ENCODE data around the gene ELMOD1.

Gene ELMOD1

DNA sequence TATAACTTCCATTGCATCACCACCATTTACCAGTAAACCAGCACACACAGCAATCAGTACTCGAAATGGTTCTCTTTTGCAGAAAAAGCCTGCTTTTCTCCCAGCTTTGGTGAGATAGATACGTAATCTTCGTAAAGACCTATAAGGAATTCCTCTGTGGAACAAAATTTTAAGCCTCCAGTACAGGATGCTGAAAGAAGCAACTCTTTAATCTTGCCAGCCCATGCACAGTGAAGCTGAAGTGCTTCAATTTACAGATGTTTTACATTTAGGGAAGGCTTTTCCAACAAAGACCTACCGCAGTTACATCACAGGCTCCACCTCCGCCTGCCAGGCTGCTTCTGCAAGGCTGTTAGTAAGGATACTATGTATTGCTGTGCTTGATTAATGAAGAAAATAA lies 1.9 kb downstream of the ELMOD1 start:
- ATAC-seq (replicated peaks) (no peak), DNase-seq (no peak)
- Mint-ChIP-seq H3K27ac (no peak overlapping the region), H3K27me3 (peaks cover 71 to 81% of the 10 kb centered on the region in 2 donors), H3K36me3 (ENCODE audit: insufficient read depth) (peaks cover 9% of the 10 kb centered on the region), H3K9me3 (no peaks in the 10 kb centered on the region), H3K4me1 (ENCODE audit: low read depth in 2 of 2) (peaks cover 22 to 26% of the 10 kb centered on the region in 2 donors), H3K4me3 (no peak overlapping the region)

DNA sequence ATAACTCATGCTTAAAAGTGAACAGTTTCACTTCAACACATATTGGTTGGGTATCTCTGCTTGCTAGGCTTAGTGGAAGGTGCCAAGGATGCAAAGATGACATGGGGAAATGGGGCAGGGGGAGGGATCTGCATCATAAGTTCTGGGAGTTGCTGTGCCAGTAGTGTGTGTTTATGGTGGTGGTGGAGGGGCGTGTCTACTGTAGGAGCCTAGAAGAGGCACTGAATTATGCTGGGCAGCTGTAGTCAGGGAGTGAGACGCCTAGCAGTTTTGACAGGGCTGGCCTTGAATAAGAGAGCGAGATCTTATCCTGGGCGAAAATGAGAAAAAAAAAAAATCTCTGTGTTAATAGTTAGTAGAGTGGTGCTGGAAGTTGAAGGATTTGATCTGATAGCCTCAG lies 3.0 kb downstream of the ELMOD1 start:
- DNase-seq (no peak), ATAC-seq (replicated peaks) (no peak)
- H3K27ac Mint-ChIP-seq: no peak overlapping the region
- H3K9me3 Mint-ChIP-seq: no peaks in the 10 kb centered on the region
- no peak overlapping the region for H3K4me3 Mint-ChIP-seq
- peaks cover 70 to 81% of the 10 kb centered on the region in 2 donors for H3K27me3 Mint-ChIP-seq
- peaks cover 22 to 26% of the 10 kb centered on the region in 2 donors for H3K4me1 Mint-ChIP-seq (ENCODE audit: low read depth in 2 of 2)
- H3K36me3 Mint-ChIP-seq (ENCODE audit: insufficient read depth): peaks cover 9% of the 10 kb centered on the region

DNA sequence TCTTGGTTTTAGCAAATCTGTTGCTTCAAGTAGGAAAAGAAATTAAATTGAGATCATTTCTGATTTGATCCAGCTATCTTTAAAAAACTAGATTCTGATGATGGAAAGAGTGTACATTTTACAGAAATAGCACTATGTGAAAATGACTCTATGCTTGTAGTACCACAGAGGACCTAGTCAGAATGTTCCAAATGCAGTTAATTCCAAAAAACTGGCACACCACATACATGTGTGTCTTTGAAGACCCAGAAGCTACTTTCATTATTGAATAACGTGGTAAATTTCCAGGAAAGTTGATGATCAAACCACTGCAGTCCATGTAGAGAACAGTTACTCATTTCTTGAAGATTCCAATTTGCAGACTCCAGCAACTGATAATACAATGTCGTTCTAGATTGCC lies 3.8 kb downstream of the ELMOD1 start:
- Mint-ChIP-seq H3K27ac (no peak overlapping the region), H3K36me3 (ENCODE audit: insufficient read depth) (peaks cover 9% of the 10 kb centered on the region), H3K9me3 (no peaks in the 10 kb centered on the region), H3K4me3 (no peak overlapping the region), H3K27me3 (peaks cover 64 to 79% of the 10 kb centered on the region in 2 donors), H3K4me1 (ENCODE audit: low read depth in 2 of 2) (peaks cover 22 to 24% of the 10 kb centered on the region in 2 donors)
- ATAC-seq (replicated peaks): no peak
- DNase-seq: no peak

DNA sequence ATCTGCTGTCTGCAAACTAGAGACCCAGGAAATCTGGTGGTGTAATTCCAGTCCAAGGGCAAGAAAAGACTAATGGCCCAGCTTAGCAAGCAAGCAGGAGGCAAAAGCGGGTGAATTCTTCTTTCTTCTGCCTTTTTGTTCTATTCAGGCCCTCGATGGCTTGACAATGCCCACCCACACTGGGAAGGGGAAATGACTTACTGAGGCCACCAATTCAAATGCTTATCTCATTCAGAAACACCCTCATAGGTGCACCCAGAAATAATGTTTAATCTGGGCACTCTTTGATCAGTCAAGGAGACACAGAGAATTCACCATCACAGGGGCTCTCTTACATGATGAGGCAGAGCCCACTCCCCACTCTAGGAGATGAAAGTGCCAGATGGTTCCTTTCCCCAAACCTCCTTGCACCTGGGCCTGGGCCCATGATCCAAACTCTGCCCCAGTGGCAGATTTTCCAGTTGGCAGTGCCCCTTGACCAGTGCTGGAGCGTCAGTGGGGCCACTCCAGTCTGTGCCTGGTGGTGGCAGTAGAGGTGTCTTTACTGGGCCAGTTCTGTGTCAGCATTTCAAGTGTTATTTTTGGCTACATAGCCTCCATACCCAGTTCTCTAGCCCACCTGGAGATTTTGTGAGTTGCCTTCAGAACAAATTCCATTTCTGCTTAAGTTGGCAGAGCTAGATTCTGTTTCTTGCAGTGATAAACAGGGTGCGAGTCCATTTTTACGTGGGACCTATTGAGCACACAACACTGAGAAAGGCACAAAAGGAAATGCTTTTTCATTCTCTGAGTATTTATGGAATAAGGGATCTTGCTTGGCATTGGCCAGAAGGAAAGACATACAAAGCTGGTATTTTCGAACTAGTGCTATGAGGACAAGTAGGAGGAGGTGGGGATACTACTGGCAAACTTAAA lies 7.5 kb downstream of the ELMOD1 start:
- peaks cover 59 to 63% of the 10 kb centered on the region in 2 donors for H3K27me3 Mint-ChIP-seq
- no peak overlapping the region for H3K27ac Mint-ChIP-seq
- H3K9me3 Mint-ChIP-seq: no peaks in the 10 kb centered on the region
- H3K4me3 Mint-ChIP-seq: no peak overlapping the region
- DNase-seq (no peak), ATAC-seq (replicated peaks) (no peak)
- peaks cover 0 to 2% of the 10 kb centered on the region in 2 donors for H3K4me1 Mint-ChIP-seq (ENCODE audit: low read depth in 2 of 2)
- no peaks in the 10 kb centered on the region for H3K36me3 Mint-ChIP-seq (ENCODE audit: insufficient read depth)

DNA sequence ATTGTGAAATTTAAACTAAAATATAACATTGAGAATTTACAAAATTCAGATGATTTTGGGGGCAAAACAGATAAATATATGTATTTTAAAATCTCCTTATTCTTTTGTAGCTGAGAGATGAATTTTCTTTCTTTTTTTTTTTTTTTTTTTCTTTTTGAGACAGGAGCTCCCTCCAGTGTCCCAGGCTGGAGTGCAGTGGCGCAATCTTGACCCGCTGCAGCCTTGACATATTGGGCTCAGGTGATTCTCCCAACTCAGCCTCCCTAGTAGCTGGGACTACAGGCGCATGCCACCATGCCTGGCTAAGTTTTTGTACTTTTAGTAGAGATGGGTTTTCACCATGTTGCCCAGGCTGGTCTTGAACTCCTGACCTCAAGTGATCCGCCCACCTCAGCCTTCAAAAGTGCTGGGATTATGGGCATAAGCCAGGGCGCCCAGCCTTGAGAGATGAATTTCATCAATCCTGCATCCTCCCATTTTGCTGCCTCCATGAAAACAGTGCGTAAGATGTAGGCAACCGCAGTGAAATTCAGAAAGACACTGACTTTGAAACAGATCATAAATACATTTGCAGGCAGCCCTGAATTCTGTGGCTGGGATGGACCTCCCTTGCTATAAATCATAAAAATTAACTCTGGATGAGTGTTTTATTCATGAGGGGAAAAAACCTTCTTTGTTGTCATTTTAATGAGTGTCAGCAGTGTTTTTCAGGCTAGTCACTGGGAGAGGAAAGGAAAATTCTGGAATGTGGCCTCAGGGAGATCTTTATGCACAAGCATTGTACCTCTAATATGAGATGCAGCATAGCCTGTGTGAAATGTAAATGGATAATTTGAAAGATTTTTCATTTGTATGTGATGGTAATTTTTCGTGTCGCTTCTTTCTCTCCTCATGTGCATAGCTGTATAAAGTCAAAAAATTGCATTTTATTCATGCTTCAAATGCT lies 14.4 kb downstream of the ELMOD1 start:
- DNase-seq (no peak), ATAC-seq (replicated peaks) (no peak)
- Mint-ChIP-seq H3K9me3 (no peaks in the 10 kb centered on the region), H3K4me1 (ENCODE audit: low read depth in 2 of 2) (no peaks in the 10 kb centered on the region), H3K36me3 (ENCODE audit: insufficient read depth) (no peaks in the 10 kb centered on the region), H3K27ac (no peak overlapping the region), H3K4me3 (no peak overlapping the region), H3K27me3 (peaks cover 74% of the 10 kb centered on the region in 2 donors)

DNA sequence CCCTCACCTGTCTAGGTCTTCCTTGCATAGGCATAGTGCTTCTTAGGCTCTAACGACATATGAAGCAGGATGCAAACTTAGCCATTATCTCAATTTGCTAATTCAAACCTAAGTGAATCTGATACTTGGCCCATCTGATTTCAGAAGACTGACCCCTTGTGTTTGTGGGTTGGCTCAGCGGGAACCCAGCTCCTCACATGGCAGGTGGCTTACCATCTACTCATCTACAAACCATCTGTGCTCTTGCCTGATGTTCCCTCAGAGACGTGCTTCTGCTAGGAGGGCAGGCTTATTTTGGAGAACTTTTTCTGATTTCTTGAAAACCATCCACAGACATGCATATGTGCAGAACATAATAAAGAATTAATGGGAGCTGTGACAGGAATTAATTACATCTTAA lies 15.2 kb downstream of the ELMOD1 start:
- H3K27ac Mint-ChIP-seq: no peak overlapping the region
- H3K4me1 Mint-ChIP-seq (ENCODE audit: low read depth in 2 of 2): no peaks in the 10 kb centered on the region
- ATAC-seq (replicated peaks) (no peak), DNase-seq (no peak)
- peaks cover 71 to 74% of the 10 kb centered on the region in 2 donors for H3K27me3 Mint-ChIP-seq
- H3K4me3 Mint-ChIP-seq: no peak overlapping the region
- no peaks in the 10 kb centered on the region for H3K36me3 Mint-ChIP-seq (ENCODE audit: insufficient read depth)
- H3K9me3 Mint-ChIP-seq: no peaks in the 10 kb centered on the region

DNA sequence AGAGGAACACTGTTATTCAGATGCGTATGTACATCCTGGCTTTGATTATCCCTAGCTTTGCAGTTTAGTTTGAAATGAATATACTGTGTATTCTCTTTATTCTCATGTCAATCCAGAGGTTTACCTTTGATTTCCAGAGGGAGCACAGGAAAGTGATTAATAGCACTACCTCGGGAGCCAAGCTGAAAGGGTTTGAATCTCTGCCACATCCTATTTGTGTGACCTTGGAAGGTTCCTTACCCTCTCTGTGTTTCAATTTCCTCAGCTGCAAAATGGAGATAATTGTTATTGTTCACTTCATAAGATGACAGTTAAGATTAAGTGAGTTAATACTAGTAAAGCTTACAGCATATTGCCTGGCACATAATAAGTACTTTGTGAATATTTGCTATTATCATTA lies 17.9 kb downstream of the ELMOD1 start:
- DNase-seq: no peak
- ATAC-seq (replicated peaks): no peak
- no peak overlapping the region for H3K4me3 Mint-ChIP-seq
- no peaks in the 10 kb centered on the region for H3K9me3 Mint-ChIP-seq
- peaks cover 51 to 52% of the 10 kb centered on the region in 2 donors for H3K27me3 Mint-ChIP-seq
- no peaks in the 10 kb centered on the region for H3K4me1 Mint-ChIP-seq (ENCODE audit: low read depth in 2 of 2)
- no peaks in the 10 kb centered on the region for H3K36me3 Mint-ChIP-seq (ENCODE audit: insufficient read depth)
- H3K27ac Mint-ChIP-seq: no peak overlapping the region

DNA sequence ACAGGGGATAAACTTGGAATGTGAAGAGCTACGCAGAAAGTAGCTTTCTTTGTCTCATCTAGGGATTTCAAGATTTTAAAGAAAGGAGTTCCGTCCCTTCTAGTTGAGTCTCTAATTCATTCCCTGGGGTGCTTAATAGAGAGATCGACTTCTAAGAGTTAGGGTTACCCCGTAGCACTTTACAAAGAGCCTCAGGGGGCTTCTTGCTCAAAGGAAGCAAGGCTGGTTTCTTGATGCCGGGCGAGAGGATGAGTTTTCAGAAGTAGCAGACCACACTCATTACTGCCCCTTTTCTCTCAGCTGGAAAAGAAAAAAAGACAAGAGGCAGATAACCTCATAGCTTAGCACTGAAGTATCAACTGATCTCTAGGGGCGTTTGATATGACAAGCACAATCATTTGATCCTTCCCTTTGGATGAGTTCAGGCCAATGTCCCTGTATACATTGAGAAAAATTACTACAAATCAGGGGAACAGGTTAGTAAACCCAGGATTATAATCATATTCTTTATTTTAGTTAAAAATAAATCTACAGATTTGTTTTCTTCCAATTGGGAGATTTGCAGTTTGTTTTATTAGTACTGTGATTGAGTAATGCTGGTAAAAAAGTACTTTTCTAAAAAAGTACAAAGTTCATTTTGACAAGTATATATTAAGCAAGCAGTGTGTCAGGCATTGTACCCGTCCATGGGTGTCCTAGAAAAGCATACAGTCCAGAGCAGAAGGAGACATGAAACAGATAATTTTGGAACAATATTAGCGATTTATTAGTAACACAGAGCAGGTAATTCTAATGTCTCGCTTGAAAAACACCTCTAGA lies 18.7 kb downstream of the ELMOD1 start:
- peaks cover 44% of the 10 kb centered on the region in 2 donors for H3K27me3 Mint-ChIP-seq

DNA sequence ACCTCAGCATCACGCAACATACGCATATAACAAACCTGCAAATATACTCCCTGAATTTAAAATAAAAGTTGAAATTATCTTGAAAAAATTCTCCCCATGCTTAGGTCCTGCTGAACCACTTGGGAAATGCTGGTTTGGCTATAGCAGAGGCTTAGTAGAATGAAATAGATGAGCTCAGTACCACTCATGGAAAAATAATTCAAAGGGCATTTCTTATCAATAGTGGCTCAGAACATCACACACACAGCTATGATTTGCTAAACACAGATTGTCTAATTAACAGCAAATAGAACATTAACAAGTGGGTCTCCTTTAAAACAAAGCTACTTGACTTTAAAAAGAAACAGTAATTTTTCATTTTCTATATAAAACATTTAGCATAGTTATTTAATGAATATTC lies 21.5 kb downstream of the ELMOD1 start:
- ATAC-seq (replicated peaks): no peak
- Mint-ChIP-seq H3K27ac (no peak overlapping the region), H3K4me1 (ENCODE audit: low read depth in 2 of 2) (no peaks in the 10 kb centered on the region), H3K9me3 (no peaks in the 10 kb centered on the region), H3K36me3 (ENCODE audit: insufficient read depth) (no peaks in the 10 kb centered on the region), H3K27me3 (peaks cover 30 to 39% of the 10 kb centered on the region in 2 donors), H3K4me3 (no peak overlapping the region)
- no peak for DNase-seq

More for the DNA sequence above, 18.7 kb downstream of the ELMOD1 start:
- DNase-seq (no peak), ATAC-seq (replicated peaks) (no peak)
- Mint-ChIP-seq H3K9me3 (no peaks in the 10 kb centered on the region), H3K4me1 (ENCODE audit: low read depth in 2 of 2) (no peaks in the 10 kb centered on the region), H3K27ac (no peak overlapping the region), H3K36me3 (ENCODE audit: insufficient read depth) (no peaks in the 10 kb centered on the region), H3K4me3 (no peak overlapping the region)

DNA sequence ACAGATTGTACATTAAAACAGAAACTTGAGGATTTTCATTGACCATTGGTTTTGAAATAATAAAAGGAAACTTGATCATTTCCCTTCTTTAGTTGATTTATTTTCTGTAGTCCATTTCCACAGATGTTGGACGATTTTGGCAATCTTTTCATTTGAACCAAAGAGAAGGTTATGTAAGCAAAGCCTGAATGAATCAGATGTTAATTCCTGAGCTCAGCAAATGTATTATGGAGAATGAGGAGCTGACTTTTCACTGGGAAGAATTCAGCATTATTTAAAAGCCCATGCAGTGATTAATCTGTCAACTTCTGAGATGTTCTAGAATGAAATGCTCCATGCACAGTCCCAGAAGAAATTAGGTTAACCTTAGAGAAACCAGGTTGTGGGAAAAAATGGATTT lies 29.0 kb downstream of the ELMOD1 start:
- ATAC-seq (replicated peaks) (no peak), DNase-seq (no peak)
- H3K36me3 Mint-ChIP-seq (ENCODE audit: insufficient read depth): no peaks in the 10 kb centered on the region
- no peak overlapping the region for H3K27ac Mint-ChIP-seq
- no peaks in the 10 kb centered on the region for H3K4me1 Mint-ChIP-seq (ENCODE audit: low read depth in 2 of 2)
- no peak overlapping the region for H3K4me3 Mint-ChIP-seq
- no peaks in the 10 kb centered on the region for H3K9me3 Mint-ChIP-seq
- peaks cover 45 to 52% of the 10 kb centered on the region in 2 donors for H3K27me3 Mint-ChIP-seq

DNA sequence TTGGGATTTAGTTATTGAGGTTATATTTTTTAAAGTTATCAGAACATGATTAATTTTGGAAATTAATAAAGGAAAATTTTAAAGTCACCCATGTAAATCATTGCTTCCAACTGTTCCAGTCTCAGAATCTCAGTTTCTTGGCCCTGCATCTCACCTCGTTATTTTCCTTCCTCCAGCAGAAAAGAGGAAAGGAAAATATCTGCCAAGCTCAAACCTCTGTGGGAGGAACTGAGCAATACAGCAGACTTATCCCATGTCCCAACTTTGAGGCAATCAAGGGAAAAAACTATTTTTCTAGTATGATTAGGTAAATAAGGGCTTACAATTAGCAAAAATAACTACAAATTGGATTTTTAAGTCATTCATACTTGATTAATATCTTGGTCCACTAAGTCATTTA lies 30.1 kb downstream of the ELMOD1 start:
- DNase-seq (no peak), ATAC-seq (replicated peaks) (no peak)
- no peak overlapping the region for H3K27ac Mint-ChIP-seq
- no peaks in the 10 kb centered on the region for H3K4me1 Mint-ChIP-seq (ENCODE audit: low read depth in 2 of 2)
- no peaks in the 10 kb centered on the region for H3K9me3 Mint-ChIP-seq
- no peak overlapping the region for H3K4me3 Mint-ChIP-seq
- peaks cover 39 to 59% of the 10 kb centered on the region in 2 donors for H3K27me3 Mint-ChIP-seq
- no peaks in the 10 kb centered on the region for H3K36me3 Mint-ChIP-seq (ENCODE audit: insufficient read depth)

DNA sequence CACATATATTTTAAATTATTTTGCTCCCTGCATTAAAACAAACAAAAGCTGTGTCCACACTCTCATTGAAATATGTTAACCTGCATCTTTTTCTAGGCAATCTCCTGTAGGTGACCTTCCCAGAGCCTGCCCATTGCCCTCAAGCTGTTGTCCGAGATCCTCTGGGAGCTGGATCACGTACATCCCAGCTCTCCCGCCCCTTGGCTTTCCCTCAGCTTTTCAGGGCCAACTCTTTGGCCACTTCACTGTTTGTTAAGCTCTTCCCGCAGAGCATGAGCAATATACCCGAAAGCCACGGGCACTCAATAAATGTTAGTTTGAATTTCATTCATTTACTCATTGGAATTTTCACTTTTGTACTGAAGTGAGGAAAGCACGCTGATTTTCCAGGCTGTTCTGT lies 32.2 kb downstream of the ELMOD1 start:
- no peaks in the 10 kb centered on the region for H3K36me3 Mint-ChIP-seq (ENCODE audit: insufficient read depth)
- no peak overlapping the region for H3K27ac Mint-ChIP-seq
- no peak overlapping the region for H3K4me3 Mint-ChIP-seq
- no peaks in the 10 kb centered on the region for H3K9me3 Mint-ChIP-seq
- H3K4me1 Mint-ChIP-seq (ENCODE audit: low read depth in 2 of 2): no peaks in the 10 kb centered on the region
- ATAC-seq (replicated peaks) (no peak), DNase-seq (no peak)
- peaks cover 39 to 59% of the 10 kb centered on the region in 2 donors for H3K27me3 Mint-ChIP-seq
